ENCODE data around the gene SLC23A1. TPM values are rescaled to one million over a fixed set of nuclear protein-coding genes. Genes with fewer than 3 reads are reported as not detected.

SLC23A1 gene
- total and polyA plus RNA-seq, 4 donors, result 10.0 to 18.0 (median 17.4) TPM

DNA sequence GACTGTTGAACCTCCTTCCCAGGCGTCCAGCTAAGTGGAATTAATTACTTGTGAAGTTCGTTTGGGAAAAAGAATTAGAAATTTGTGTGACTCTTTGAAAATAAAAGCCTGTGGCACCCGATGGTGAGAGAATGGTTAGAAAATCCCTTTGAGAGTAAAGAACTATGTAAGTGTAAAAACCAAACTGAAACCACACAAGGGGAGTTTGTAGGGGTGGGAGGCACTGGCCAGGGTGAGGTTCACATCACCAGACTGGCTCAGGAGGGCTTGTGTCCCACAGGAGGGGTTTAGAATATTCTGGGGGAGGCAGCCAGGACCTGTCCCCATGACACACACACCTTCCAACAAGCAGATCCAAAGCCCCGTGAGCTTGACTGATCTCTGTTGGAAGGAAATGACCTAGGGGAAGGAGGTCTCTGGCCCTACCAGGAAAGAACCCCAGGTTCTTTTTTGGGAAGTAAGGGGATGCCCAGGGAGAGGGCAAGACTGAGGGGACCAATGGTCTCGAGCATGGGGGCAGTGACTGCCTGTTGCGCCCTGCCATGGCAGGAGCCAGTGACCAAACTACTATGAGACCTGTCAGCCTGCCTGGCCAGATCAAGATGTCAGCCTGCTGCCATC lies 16.5 kb upstream of the SLC23A1 start:
- Histone ChIP-seq H3K27me3 (ENCODE audit: control insufficient read depth in 4 of 4, insufficient read depth in 4 of 4, low read length in 3 of 4) (no peaks in the 10 kb centered on the region), H3K4me1 (ENCODE audit: control insufficient read depth in 4 of 4, insufficient read depth in 4 of 4, low read length in 3 of 4) (peaks cover 0 to 11% (median 8%) of the 10 kb centered on the region in 4 donors), H3K4me3 (ENCODE audit: low read depth in 1 of 3, low read length in 3 of 3) (no peak overlapping the region), H3K27ac (ENCODE audit: low read depth in 1 of 2, low read length in 2 of 2) (no peak overlapping the region), H3K9ac (ENCODE audit: low read depth in 1 of 2, low read length in 2 of 2) (no peak overlapping the region), H3K36me3 (ENCODE audit: control insufficient read depth in 4 of 4, insufficient read depth in 3 of 4, low read depth in 1 of 4, low read length in 3 of 4) (peaks cover 0 to 1% (median 0%) of the 10 kb centered on the region in 4 donors), H3K9me3 (ENCODE audit: control insufficient read depth in 4 of 4, low read length in 3 of 4) (no peaks in the 10 kb centered on the region)
- 90% methylated on average over 6 of the region's 6 CpGs for WGBS
- no peak for DNase-seq (ENCODE audit: low spot score)
- no peak for TF ChIP-seq TAF1 (conservative IDR thresholded peaks at IDR 0.05)

DNA sequence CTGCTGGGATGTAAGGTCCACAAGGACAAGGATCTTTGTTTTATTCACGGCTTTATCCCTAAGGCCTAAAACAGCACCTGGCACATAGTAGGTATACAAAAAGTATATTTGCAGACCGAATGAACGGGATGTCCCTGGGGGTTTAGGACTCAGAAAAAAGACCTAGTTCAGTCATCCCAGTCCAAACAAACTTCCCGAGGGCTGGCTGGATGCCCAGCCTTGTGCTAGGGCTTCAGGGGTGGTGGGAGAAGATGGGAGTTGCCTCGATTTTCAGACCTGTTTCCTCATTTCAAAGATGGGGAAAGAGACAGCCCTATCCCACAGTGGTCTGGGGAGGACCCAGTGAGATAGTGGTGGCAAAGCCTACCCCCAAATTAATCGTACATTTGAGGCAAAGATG lies 14.8 kb upstream of the SLC23A1 start:
- no peak for DNase-seq (ENCODE audit: low spot score)

More for the DNA sequence above, 14.8 kb upstream of the SLC23A1 start:
- H3K36me3 ChIP-seq (ENCODE audit: control insufficient read depth in 4 of 4, insufficient read depth in 3 of 4, low read depth in 1 of 4, low read length in 3 of 4), result peaks cover 0 to 1% (median 0%) of the 10 kb centered on the region in 4 donors
- H3K9ac ChIP-seq (ENCODE audit: low read depth in 1 of 2, low read length in 2 of 2), result no peak overlapping the region
- 41% methylated on average over 6 of the region's 6 CpGs for WGBS
- no peak overlapping the region for H3K27ac ChIP-seq (ENCODE audit: low read depth in 1 of 2, low read length in 2 of 2)
- H3K9me3 ChIP-seq (ENCODE audit: control insufficient read depth in 4 of 4, low read length in 3 of 4), result no peaks in the 10 kb centered on the region
- H3K4me3 ChIP-seq (ENCODE audit: low read depth in 1 of 3, low read length in 3 of 3), result no peak overlapping the region
- TF ChIP-seq, protein P1, sequence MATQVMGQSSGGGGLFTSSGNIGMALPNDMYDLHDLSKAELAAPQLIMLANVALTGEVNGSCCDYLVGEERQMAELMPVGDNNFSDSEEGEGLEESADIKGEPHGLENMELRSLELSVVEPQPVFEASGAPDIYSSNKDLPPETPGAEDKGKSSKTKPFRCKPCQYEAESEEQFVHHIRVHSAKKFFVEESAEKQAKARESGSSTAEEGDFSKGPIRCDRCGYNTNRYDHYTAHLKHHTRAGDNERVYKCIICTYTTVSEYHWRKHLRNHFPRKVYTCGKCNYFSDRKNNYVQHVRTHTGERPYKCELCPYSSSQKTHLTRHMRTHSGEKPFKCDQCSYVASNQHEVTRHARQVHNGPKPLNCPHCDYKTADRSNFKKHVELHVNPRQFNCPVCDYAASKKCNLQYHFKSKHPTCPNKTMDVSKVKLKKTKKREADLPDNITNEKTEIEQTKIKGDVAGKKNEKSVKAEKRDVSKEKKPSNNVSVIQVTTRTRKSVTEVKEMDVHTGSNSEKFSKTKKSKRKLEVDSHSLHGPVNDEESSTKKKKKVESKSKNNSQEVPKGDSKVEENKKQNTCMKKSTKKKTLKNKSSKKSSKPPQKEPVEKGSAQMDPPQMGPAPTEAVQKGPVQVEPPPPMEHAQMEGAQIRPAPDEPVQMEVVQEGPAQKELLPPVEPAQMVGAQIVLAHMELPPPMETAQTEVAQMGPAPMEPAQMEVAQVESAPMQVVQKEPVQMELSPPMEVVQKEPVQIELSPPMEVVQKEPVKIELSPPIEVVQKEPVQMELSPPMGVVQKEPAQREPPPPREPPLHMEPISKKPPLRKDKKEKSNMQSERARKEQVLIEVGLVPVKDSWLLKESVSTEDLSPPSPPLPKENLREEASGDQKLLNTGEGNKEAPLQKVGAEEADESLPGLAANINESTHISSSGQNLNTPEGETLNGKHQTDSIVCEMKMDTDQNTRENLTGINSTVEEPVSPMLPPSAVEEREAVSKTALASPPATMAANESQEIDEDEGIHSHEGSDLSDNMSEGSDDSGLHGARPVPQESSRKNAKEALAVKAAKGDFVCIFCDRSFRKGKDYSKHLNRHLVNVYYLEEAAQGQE (IDR thresholded peaks at IDR 0.05), result no peak
- TF ChIP-seq RAD21 (IDR thresholded peaks at IDR 0.05) (no peak), GABPA (IDR thresholded peaks at IDR 0.05 in 1 of 2, conservative IDR thresholded peaks at IDR 0.05 in 1 of 2) (no peak), HNF4G (IDR thresholded peaks at IDR 0.05) (no peak), EGR1 (IDR thresholded peaks at IDR 0.05; ENCODE audit: low read depth in 2 of 2) (no peak), SP1 (IDR thresholded peaks at IDR 0.05) (no peak), HNF4A (conservative IDR thresholded peaks at IDR 0.05) (no peak), TAF1 (conservative IDR thresholded peaks at IDR 0.05) (no peak), JUND (IDR thresholded peaks at IDR 0.05) (no peak), FOXA2 (IDR thresholded peaks at IDR 0.05) (no peak), YY1 (IDR thresholded peaks at IDR 0.05) (no peak), RXRA (IDR thresholded peaks at IDR 0.05) (no peak), NR2F2 (IDR thresholded peaks at IDR 0.05) (no peak), FOXA1 (IDR thresholded peaks at IDR 0.05) (no peak)
- TF ChIP-seq, protein P2, sequence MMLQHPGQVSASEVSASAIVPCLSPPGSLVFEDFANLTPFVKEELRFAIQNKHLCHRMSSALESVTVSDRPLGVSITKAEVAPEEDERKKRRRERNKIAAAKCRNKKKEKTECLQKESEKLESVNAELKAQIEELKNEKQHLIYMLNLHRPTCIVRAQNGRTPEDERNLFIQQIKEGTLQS (IDR thresholded peaks at IDR 0.05), result no peak
- TF ChIP-seq, protein P3, sequence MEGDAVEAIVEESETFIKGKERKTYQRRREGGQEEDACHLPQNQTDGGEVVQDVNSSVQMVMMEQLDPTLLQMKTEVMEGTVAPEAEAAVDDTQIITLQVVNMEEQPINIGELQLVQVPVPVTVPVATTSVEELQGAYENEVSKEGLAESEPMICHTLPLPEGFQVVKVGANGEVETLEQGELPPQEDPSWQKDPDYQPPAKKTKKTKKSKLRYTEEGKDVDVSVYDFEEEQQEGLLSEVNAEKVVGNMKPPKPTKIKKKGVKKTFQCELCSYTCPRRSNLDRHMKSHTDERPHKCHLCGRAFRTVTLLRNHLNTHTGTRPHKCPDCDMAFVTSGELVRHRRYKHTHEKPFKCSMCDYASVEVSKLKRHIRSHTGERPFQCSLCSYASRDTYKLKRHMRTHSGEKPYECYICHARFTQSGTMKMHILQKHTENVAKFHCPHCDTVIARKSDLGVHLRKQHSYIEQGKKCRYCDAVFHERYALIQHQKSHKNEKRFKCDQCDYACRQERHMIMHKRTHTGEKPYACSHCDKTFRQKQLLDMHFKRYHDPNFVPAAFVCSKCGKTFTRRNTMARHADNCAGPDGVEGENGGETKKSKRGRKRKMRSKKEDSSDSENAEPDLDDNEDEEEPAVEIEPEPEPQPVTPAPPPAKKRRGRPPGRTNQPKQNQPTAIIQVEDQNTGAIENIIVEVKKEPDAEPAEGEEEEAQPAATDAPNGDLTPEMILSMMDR (IDR thresholded peaks at IDR 0.05; ENCODE audit: low read depth, low read length, missing input control), result no peak
- TF ChIP-seq, protein P4, sequence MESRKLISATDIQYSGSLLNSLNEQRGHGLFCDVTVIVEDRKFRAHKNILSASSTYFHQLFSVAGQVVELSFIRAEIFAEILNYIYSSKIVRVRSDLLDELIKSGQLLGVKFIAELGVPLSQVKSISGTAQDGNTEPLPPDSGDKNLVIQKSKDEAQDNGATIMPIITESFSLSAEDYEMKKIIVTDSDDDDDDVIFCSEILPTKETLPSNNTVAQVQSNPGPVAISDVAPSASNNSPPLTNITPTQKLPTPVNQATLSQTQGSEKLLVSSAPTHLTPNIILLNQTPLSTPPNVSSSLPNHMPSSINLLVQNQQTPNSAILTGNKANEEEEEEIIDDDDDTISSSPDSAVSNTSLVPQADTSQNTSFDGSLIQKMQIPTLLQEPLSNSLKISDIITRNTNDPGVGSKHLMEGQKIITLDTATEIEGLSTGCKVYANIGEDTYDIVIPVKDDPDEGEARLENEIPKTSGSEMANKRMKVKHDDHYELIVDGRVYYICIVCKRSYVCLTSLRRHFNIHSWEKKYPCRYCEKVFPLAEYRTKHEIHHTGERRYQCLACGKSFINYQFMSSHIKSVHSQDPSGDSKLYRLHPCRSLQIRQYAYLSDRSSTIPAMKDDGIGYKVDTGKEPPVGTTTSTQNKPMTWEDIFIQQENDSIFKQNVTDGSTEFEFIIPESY (IDR thresholded peaks at IDR 0.05), result no peak
- TF ChIP-seq, protein P5, sequence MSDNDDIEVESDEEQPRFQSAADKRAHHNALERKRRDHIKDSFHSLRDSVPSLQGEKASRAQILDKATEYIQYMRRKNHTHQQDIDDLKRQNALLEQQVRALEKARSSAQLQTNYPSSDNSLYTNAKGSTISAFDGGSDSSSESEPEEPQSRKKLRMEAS (IDR thresholded peaks at IDR 0.05), result no peak
- peaks cover 9 to 16% (median 13%) of the 10 kb centered on the region in 4 donors for H3K4me1 ChIP-seq (ENCODE audit: control insufficient read depth in 4 of 4, insufficient read depth in 4 of 4, low read length in 3 of 4)
- H3K27me3 ChIP-seq (ENCODE audit: control insufficient read depth in 4 of 4, insufficient read depth in 4 of 4, low read length in 3 of 4), result peaks cover 0 to 3% (median 0%) of the 10 kb centered on the region in 4 donors

All from liver (tissue), 9 donors.